ENCODE measurements around the gene PRC1.
A peak's percentile ranks its signal among the peaks of the same experiment; 100 is the strongest.

Gene PRC1, protein sequence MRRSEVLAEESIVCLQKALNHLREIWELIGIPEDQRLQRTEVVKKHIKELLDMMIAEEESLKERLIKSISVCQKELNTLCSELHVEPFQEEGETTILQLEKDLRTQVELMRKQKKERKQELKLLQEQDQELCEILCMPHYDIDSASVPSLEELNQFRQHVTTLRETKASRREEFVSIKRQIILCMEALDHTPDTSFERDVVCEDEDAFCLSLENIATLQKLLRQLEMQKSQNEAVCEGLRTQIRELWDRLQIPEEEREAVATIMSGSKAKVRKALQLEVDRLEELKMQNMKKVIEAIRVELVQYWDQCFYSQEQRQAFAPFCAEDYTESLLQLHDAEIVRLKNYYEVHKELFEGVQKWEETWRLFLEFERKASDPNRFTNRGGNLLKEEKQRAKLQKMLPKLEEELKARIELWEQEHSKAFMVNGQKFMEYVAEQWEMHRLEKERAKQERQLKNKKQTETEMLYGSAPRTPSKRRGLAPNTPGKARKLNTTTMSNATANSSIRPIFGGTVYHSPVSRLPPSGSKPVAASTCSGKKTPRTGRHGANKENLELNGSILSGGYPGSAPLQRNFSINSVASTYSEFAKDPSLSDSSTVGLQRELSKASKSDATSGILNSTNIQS

DNA sequence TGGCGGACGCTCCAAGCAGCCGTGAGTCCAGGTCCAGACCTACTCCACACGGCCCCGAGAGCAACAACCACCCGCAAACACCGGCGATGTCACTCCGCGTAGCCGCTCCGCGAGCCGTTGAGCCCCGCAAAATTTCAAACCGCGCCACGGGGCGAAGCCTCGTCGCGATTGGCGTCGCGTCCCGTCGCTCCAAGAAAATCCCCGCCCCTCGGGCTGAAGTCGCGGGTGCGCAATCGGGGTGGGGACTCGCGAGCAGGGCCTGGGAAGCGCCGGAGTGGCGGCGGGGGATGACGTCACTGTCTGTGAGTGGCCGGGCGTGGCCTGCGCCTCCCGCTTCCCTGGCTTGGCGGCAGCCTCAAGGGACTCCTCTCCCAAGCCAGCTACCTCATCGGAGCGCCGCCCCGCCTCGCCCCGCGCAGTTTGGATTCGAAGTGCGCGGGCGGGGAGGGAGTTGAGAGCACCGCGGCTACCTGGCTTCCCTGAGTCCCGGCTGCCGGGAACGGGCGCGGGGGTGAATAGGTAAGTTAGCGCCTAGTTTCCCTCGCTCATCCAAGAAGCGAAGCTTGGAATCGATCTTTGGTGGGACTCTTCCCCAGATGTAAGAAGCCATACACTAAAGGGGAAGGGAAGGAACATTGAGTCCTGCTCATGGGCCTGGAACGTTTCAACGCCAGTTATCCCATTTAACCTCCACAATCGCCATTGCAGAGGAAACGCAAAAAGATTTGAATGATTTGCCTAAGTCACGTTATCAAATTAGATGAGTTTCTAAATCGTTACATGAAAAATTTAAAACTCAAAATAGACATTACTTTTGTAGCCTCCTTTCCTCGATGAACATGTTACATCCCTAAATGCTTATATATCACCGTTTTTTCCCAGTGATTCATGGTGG is at the start of gene PRC1:
PRC1 (minus strand) TSS at position 119 of the 895 bp plus-strand sequence; CDS start at position 1, 118 bp downstream.
- Mint-ChIP-seq H3K4me3 (peak within 1 kb of the TSS; percentile 100), H3K4me1 (peaks cover 11% of the 10 kb centered on the region), H3K9me3 (no peaks in the 10 kb centered on the region), H3K27ac (ENCODE audit: low read depth) (peak within 1 kb of the TSS; percentile 99), H3K36me3 (ENCODE audit: insufficient read depth) (peaks cover 18% of the 10 kb centered on the region), H3K27me3 (no peaks in the 10 kb centered on the region)
- DNase-seq (ENCODE audit: low spot score in 2 of 2) (peak; percentile 94 to 95), ATAC-seq (replicated peaks; ENCODE audit: extremely low read depth, poor library complexity, severe bottlenecking) (peak; percentile 96)

DNA sequence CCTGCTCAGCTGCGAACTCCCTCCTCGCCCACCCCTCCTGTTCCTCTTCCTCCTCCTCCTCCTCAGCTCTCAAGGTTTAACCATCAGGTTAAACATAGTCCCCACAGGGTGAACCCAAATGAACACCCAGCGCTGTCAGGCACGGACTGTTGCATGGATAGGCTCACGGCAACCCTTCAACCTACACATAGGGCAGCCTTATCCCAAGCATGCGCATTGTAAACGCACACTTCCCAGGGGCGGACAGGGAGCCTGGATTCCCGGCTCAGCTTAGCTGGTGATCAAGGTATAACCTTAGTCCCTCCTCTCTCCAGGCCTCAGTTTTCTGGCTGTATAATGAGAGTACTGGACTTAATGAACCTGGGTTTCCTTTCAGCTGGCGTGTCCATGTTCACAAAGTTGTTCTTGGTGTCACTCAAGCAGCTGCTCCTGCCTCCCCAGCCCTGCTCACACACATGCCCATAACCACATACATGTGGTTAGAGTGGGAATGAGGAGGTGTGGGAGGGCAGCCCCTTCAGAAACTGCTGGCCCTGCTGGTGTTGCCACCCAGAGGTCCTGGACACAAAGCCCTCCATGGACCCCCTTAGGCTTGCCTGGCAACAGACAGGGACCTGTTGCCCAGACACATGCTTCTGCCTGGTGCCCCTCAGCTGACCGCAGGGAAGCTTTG is 49.0 kb upstream of the PRC1 start:
- Mint-ChIP-seq H3K9me3 (no peaks in the 10 kb centered on the region), H3K4me1 (peaks cover 16% of the 10 kb centered on the region), H3K36me3 (ENCODE audit: insufficient read depth) (no peaks in the 10 kb centered on the region), H3K27ac (ENCODE audit: low read depth) (no peak overlapping the region), H3K4me3 (no peak overlapping the region), H3K27me3 (no peaks in the 10 kb centered on the region)
- ATAC-seq (replicated peaks; ENCODE audit: extremely low read depth, poor library complexity, severe bottlenecking) (no peak), DNase-seq (ENCODE audit: low spot score in 2 of 2) (no peak)

DNA sequence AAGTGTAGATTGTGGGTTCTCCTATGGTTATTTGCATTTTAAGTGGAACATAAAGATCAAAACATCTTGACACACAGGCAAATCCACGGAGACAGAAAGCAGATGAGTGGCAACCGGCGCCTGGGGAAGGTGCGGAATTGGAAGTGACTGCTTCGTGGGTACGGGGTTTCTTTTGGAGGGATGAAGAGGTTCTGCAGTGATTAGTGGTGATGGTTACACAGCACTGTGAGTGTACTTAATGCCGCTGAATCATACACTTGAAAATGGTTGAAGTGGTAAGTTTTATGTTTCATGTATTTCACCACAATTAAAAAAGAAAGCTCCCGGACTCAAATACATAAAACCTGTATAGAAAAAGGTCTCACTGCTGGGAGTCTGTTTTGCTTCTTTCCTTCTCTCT is 46.5 kb upstream of the PRC1 start:
- Mint-ChIP-seq H3K4me3 (no peak overlapping the region), H3K27ac (ENCODE audit: low read depth) (no peak overlapping the region), H3K4me1 (peaks cover 5% of the 10 kb centered on the region), H3K27me3 (peaks cover 5% of the 10 kb centered on the region), H3K9me3 (no peaks in the 10 kb centered on the region), H3K36me3 (ENCODE audit: insufficient read depth) (no peaks in the 10 kb centered on the region)
- no peak for DNase-seq (ENCODE audit: low spot score in 2 of 2)
- ATAC-seq (replicated peaks; ENCODE audit: extremely low read depth, poor library complexity, severe bottlenecking), result no peak

DNA sequence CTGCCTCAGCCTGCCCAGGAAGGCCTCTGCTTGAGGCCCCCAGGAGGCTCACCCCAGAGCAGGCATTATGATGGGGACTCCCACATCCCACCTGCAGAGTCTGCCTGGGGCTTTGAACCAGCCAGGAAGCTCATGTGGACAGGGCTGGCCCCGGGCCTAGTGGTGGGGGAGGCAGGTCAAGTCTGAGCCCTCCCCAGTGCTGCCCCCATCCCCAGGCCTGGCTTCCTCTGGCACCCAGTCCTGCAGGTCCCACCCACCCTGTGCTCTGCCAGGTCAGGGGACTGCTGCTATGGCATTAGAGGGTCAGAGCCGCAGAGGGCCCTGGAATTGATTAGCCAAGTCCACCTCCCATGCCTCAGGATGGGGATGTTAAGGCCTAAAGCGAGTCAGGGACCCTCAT is 45.7 kb upstream of the PRC1 start:
- DNase-seq (ENCODE audit: low spot score in 2 of 2) (no peak), ATAC-seq (replicated peaks; ENCODE audit: extremely low read depth, poor library complexity, severe bottlenecking) (no peak)
- Mint-ChIP-seq H3K27ac (ENCODE audit: low read depth) (no peak overlapping the region), H3K4me3 (no peak overlapping the region), H3K4me1 (peaks cover under 1% of the 10 kb centered on the region), H3K27me3 (peaks cover 6% of the 10 kb centered on the region), H3K36me3 (ENCODE audit: insufficient read depth) (no peaks in the 10 kb centered on the region), H3K9me3 (no peaks in the 10 kb centered on the region)

DNA sequence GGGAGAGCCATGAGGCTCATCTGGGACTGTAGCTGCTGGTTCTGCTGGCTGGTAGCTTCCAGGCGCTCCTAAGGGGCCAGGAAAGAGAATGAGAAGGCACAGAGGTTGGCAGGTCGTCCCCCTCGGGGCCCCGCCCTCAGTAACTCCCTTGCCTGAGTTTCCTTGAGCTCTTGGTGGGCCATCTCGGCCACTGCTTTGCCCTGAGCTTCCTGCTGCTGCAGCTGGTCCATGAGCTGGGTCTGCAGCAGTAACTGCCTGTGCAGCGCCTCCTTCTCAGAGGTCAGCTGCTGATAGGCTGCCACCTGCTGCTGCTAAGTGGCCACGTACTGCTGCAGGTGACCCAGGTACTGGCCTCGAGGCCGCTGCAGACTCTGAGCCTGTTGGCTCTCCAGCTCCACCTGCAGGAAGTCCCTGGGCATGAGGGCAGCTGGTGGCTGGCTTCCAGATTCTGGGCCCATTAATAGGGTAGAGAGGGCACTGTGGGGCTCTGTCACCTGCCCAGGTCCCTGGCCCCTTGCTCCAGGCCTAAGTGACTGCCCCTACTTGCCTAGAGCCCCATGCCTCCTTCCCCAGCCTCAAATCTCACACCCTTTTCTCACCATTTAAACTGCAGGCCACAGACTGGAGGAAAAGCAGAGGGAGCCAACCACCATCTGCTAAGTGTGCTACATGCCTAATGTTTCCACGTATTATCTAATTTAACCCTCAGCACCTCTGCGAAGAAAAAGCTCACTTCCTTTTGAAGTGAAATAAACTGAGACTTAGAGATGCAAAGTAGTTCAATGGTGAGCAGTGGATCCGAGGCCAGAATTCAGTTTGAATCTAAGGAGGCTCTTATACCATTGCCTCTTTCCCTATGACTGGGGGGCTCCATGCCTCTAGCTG is 38.8 kb upstream of the PRC1 start:
- Mint-ChIP-seq H3K36me3 (ENCODE audit: insufficient read depth) (no peaks in the 10 kb centered on the region), H3K27ac (ENCODE audit: low read depth) (no peak overlapping the region), H3K4me1 (peaks cover 11% of the 10 kb centered on the region), H3K4me3 (no peak overlapping the region), H3K27me3 (peaks cover 6% of the 10 kb centered on the region), H3K9me3 (no peaks in the 10 kb centered on the region)
- ATAC-seq (replicated peaks; ENCODE audit: extremely low read depth, poor library complexity, severe bottlenecking), result no peak
- peak; percentile 28 to 45 for DNase-seq (ENCODE audit: low spot score in 2 of 2)

DNA sequence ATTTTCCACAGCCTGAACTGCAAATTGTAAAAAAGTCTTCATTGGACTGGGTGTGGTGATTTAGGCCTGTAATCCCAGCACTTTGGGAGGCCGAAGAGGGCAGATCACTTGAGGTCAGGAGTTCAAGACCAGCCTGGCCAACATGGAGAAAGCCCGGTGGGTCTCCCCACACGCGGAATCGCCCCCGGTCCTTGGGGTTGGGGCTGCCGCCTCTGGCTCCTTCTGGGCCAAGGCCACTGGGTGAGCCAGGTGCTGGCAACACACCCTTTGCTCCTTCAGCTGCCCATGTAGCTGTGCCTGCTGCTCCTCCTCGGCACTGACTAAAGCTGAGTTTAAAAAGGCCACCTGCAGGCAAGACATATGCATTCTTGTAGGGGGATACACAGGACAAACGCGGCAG is 37.5 kb upstream of the PRC1 start:
- H3K36me3 Mint-ChIP-seq (ENCODE audit: insufficient read depth), result no peaks in the 10 kb centered on the region
- H3K27ac Mint-ChIP-seq (ENCODE audit: low read depth), result peak overlapping the region; percentile 59
- no peak for ATAC-seq (replicated peaks; ENCODE audit: extremely low read depth, poor library complexity, severe bottlenecking)
- H3K4me3 Mint-ChIP-seq, result no peak overlapping the region
- H3K27me3 Mint-ChIP-seq, result peaks cover 6% of the 10 kb centered on the region
- H3K4me1 Mint-ChIP-seq, result peaks cover 11% of the 10 kb centered on the region
- no peaks in the 10 kb centered on the region for H3K9me3 Mint-ChIP-seq
- no peak for DNase-seq (ENCODE audit: low spot score in 2 of 2)

DNA sequence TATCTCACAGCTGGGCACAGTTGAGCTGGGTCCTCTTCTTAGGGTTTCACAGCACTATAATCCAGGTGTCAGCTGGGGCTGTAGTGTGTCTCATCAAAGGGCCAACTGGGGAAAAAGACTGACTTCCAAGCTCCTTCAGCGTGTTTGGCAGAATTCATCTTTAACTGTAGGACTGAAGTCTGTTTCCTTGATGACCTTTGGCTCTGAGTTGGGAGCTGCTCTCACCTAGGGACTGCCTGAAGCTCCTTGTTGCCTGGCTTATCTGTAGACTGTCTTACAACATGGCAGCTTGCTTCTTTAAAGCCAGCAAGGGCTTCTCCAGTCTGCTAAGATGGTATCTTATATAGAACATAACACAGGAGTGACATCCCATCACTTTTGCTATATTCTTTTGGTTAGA is 33.3 kb upstream of the PRC1 start:
- no peak overlapping the region for H3K4me3 Mint-ChIP-seq
- no peak for DNase-seq (ENCODE audit: low spot score in 2 of 2)

DNA sequence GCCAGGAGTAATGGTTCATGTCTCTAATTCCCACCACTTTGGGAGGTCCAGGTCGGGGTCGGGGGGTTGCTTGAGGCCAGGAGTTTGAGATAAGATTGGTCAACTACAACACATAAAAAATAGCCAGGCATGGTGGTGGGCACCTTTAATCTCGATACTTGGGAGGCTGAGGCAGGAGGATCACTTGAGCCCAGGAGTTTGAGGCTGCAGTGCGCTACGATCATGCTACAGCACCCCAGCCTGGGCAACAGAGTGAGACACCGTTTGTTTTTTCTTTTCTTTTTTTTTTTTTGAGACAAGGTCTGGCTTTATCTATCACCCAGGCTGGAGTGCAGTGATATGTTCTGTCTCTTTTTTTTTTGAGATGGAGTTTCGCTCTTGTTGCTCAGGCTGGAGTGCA is 29.4 kb upstream of the PRC1 start:
- Mint-ChIP-seq H3K4me3 (no peak overlapping the region), H3K4me1 (peaks cover 38% of the 10 kb centered on the region), H3K9me3 (no peaks in the 10 kb centered on the region), H3K27me3 (no peaks in the 10 kb centered on the region), H3K27ac (ENCODE audit: low read depth) (no peak overlapping the region), H3K36me3 (ENCODE audit: insufficient read depth) (peaks cover 8% of the 10 kb centered on the region)
- DNase-seq (ENCODE audit: low spot score in 2 of 2) (no peak), ATAC-seq (replicated peaks; ENCODE audit: extremely low read depth, poor library complexity, severe bottlenecking) (no peak)

More for the DNA sequence above, 33.3 kb upstream of the PRC1 start:
- no peak for ATAC-seq (replicated peaks; ENCODE audit: extremely low read depth, poor library complexity, severe bottlenecking)
- Mint-ChIP-seq H3K4me1 (peaks cover 7% of the 10 kb centered on the region), H3K9me3 (no peaks in the 10 kb centered on the region), H3K36me3 (ENCODE audit: insufficient read depth) (no peaks in the 10 kb centered on the region), H3K27ac (ENCODE audit: low read depth) (no peak overlapping the region), H3K27me3 (no peaks in the 10 kb centered on the region)

DNA sequence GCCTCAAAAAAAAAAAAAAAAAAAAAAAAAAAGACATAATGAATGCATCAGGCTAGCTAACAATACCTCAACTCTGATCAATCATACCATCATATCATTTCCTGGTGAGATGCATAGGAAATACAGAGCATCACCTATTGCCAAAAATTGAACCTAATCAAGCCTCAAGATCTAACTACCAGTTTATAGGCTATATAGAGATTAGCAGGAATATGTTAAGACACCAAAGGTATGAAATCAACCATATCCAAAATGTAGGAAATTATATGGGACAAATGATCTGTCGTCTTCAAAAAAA is 28.4 kb upstream of the PRC1 start:
- no peaks in the 10 kb centered on the region for H3K9me3 Mint-ChIP-seq
- H3K27ac Mint-ChIP-seq (ENCODE audit: low read depth), result peak overlapping the region; percentile 95
- DNase-seq (ENCODE audit: low spot score in 2 of 2) (no peak), ATAC-seq (replicated peaks; ENCODE audit: extremely low read depth, poor library complexity, severe bottlenecking) (no peak)
- peak overlapping the region; percentile 97 for H3K4me3 Mint-ChIP-seq
- H3K36me3 Mint-ChIP-seq (ENCODE audit: insufficient read depth), result peaks cover 10% of the 10 kb centered on the region
- no peaks in the 10 kb centered on the region for H3K27me3 Mint-ChIP-seq
- peaks cover 47% of the 10 kb centered on the region for H3K4me1 Mint-ChIP-seq

DNA sequence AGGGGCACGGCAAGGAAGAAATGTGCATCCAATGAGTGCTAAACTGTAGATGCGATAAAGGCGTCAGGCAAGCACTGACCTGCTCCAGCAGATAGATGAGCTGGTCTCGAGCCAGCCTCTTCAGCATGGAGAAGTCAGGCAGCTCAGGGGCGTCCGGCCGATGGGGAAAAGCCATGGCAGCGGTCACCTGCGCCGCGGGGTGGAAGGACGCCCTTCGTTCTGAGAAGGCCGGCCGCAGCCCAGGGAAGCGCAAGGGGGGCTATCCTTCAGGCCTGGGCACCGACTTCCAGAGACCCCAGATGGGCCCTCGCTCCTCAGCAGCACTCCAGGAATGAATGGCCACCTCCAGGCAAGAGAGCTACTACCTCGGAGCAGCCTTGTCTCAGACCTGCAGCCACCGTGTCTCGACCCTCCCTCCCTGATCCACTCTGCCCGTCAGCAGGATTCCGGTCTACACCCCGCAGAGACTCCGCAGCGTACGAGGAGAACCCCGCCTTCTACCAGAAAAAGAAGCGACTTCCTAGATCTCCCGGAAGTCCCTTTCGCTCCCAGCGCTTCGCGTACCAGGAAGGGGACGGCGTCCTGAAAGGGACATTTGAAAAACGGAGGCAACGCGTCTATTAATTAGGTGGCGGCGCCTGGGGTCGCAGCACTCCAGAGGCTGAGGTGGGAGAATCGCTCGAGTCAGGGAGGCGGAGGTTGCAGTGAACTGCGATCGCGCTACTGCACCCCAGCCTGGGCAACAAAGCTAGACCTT is 27.9 kb upstream of the PRC1 start, which contains the start of gene VPS33B:
VPS33B (minus strand) TSS at position 520 of the 757 bp plus-strand sequence; CDS start at position 175, 345 bp downstream.
- Mint-ChIP-seq H3K36me3 (ENCODE audit: insufficient read depth) (peaks cover 10% of the 10 kb centered on the region), H3K4me1 (peaks cover 48% of the 10 kb centered on the region), H3K27me3 (no peaks in the 10 kb centered on the region), H3K9me3 (no peaks in the 10 kb centered on the region), H3K27ac (ENCODE audit: low read depth) (peak within 1 kb of the TSS; percentile 95), H3K4me3 (peak within 1 kb of the TSS; percentile 97)
- ATAC-seq (replicated peaks; ENCODE audit: extremely low read depth, poor library complexity, severe bottlenecking) (peak; percentile 85), DNase-seq (ENCODE audit: low spot score in 2 of 2) (peak; percentile 58 to 63)

DNA sequence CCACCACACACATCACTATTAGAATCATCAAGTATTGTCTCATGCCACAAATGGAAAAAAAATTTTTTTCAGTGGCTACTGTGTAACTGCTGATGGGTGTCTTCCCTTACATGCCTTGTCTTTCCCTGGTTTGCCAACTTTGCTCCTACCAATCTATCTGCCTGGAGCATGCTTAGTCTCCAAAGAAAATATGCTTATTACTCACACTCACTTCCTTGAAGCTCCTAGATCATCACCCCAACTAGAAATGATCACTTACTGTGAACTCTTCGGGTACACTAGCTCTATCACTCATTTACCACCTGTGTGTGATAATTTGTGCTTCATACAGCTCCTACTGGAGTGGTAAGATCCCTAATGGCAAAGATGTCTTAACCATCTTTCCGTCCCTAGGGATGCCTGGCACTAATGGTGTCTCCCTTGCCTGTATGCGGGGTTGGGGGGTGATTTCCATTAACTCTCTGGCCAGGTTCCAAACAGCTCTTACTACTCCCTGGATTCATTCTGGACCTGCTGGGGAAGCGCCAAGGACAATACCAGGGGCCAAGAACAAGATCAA is 27.3 kb upstream of the PRC1 start:
- DNase-seq (ENCODE audit: low spot score in 2 of 2) (no peak), ATAC-seq (replicated peaks; ENCODE audit: extremely low read depth, poor library complexity, severe bottlenecking) (no peak)
- H3K27ac Mint-ChIP-seq (ENCODE audit: low read depth), result peak overlapping the region; percentile 95
- H3K27me3 Mint-ChIP-seq, result no peaks in the 10 kb centered on the region
- peaks cover 10% of the 10 kb centered on the region for H3K36me3 Mint-ChIP-seq (ENCODE audit: insufficient read depth)
- H3K4me3 Mint-ChIP-seq, result peak overlapping the region; percentile 97
- H3K9me3 Mint-ChIP-seq, result no peaks in the 10 kb centered on the region
- H3K4me1 Mint-ChIP-seq, result peaks cover 48% of the 10 kb centered on the region

All from central memory CD8-positive, alpha-beta T cell (primary cell).